ENCODE results near the gene OR2L5.

The OR2L5 gene

DNA sequence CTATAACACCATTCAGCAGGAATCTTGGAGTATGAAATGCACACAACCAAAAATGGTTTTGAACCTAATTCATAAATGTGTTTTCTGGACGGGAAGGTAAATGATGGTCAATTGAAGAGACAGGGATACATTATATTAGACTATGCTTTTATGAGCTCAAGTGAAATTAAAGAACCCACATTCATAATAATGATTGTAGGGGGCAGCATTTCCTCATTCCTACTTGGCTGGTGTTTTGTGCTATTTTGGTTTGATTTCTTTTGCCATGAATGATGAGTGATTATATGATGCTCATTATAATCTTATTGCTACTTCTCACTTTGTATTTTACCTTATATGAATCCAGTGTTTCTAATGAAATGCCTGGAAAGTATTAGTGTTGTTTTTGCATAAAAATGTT, 33.5 kb downstream of the OR2L5 start:
- Histone ChIP-seq H3K9ac (ENCODE audit: low read depth, low read length) (no peak overlapping the region), H3K9me3 (ENCODE audit: insufficient read depth, low read depth, low read length) (peaks cover 82% of the 10 kb centered on the region), H3K4me3 (ENCODE audit: low read length) (no peak overlapping the region; the same call in 1 of the 2 replicates), H3K36me3 (ENCODE audit: insufficient read depth, low read depth, low read length) (no peaks in the 10 kb centered on the region), H3K4me1 (ENCODE audit: insufficient read depth, low read length) (no peaks in the 10 kb centered on the region), H3K27ac (ENCODE audit: low read length) (no peak overlapping the region), H3K27me3 (ENCODE audit: insufficient read depth, low read length) (no peaks in the 10 kb centered on the region)

DNA sequence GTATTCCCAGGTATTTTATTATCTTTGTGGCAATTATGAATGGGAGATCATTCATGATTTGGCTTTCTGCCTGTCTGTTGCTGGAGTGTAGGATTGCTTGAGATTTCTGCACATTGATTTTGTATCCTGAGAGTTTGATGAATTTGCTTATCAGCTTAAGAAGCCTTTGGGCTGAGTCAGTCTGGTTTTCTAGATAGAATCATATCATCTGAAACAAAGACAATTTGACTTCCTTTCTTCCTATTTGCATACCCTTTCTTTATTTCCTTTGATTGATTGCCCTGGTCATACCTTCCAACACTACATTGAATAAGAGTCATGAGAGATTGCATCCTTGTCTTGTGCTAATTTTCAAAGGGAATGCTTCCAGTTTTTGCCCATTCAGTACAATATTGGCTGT, 41.2 kb downstream of the OR2L5 start:
- Histone ChIP-seq H3K9ac (ENCODE audit: low read depth, low read length) (no peak overlapping the region), H3K27me3 (ENCODE audit: insufficient read depth, low read length) (no peaks in the 10 kb centered on the region), H3K9me3 (ENCODE audit: insufficient read depth, low read depth, low read length) (peaks cover 82% of the 10 kb centered on the region), H3K4me1 (ENCODE audit: insufficient read depth, low read length) (no peaks in the 10 kb centered on the region), H3K36me3 (ENCODE audit: insufficient read depth, low read depth, low read length) (no peaks in the 10 kb centered on the region), H3K27ac (ENCODE audit: low read length) (no peak overlapping the region), H3K4me3 (ENCODE audit: low read length) (no peak overlapping the region)

DNA sequence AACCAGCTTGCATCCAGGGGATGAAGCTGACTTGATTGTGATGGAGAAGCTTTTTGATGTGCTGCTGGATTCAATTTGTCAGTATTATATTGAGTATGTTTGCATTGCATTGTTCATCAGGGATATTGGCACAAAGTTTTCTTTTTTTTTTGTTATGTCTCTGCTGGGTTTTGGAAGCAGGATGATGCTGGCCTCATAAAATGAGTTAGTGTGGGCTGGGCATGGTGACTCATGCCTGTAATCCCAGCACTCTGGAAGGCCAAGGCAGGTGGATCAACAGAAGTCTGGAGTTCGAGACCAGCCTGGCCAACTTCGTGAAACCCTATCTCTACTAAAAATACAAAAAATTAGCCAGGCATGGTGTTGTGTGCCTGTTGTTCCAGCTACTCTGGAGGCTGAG, 41.8 kb downstream of the OR2L5 start:
- Histone ChIP-seq H3K4me1 (ENCODE audit: insufficient read depth, low read length) (no peaks in the 10 kb centered on the region), H3K9me3 (ENCODE audit: insufficient read depth, low read depth, low read length) (peaks cover 82% of the 10 kb centered on the region), H3K9ac (ENCODE audit: low read depth, low read length) (no peak overlapping the region), H3K4me3 (ENCODE audit: low read length) (no peak overlapping the region), H3K36me3 (ENCODE audit: insufficient read depth, low read depth, low read length) (no peaks in the 10 kb centered on the region), H3K27ac (ENCODE audit: low read length) (no peak overlapping the region), H3K27me3 (ENCODE audit: insufficient read depth, low read length) (no peaks in the 10 kb centered on the region)

DNA sequence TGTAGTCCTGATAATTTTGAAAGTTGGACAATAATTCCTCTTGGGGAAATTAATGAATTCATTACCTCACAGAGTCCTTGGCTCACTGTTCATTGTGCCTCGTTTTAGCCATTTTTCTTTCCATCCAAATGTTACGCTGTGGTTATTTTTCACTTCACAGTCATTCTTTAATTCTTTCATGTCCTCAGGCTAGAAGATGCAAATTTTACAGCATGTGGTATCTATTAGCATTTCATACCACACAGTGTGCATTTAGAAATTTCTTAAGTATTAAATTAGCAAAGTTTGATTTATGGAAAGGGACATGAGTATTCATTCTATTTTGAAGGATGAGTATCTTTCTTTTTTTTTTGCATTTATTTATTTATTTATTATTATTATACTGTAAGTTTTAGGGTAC, 51.6 kb downstream of the OR2L5 start:
- H3K4me3 ChIP-seq (ENCODE audit: low read length), result no peak overlapping the region
- H3K36me3 ChIP-seq (ENCODE audit: insufficient read depth, low read depth, low read length), result no peaks in the 10 kb centered on the region
- no peaks in the 10 kb centered on the region for H3K27me3 ChIP-seq (ENCODE audit: insufficient read depth, low read length)

DNA sequence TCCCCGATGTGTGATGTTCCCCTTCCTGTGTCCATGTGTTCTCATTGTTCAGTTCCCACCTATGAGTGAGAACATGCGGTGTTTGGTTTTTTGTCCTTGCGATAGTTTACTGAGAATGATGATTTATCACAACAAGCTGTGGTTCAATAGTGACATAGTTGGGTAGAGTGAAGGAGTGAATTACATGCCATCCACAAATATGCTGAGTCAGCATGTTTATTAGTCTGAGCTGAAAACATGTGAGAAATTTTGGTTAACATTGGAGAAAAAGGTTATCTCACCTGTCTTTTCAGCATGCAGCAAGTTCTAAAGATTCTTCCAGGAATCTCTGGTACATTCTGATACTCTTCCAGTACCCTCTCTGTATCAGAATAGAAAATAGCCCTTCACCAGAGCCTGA, 52.1 kb downstream of the OR2L5 start:
- no peak overlapping the region for H3K9ac ChIP-seq (ENCODE audit: low read depth, low read length)
- H3K27ac ChIP-seq (ENCODE audit: low read length), result no peak overlapping the region
- H3K36me3 ChIP-seq (ENCODE audit: insufficient read depth, low read depth, low read length), result no peaks in the 10 kb centered on the region
- H3K27me3 ChIP-seq (ENCODE audit: insufficient read depth, low read length), result no peaks in the 10 kb centered on the region
- H3K9me3 ChIP-seq (ENCODE audit: insufficient read depth, low read depth, low read length), result peaks cover 61% of the 10 kb centered on the region
- no peak overlapping the region for H3K4me3 ChIP-seq (ENCODE audit: low read length)
- no peaks in the 10 kb centered on the region for H3K4me1 ChIP-seq (ENCODE audit: insufficient read depth, low read length)

More for the DNA sequence above, 51.6 kb downstream of the OR2L5 start:
- Histone ChIP-seq H3K4me1 (ENCODE audit: insufficient read depth, low read length) (no peaks in the 10 kb centered on the region), H3K9ac (ENCODE audit: low read depth, low read length) (no peak overlapping the region), H3K27ac (ENCODE audit: low read length) (no peak overlapping the region), H3K9me3 (ENCODE audit: insufficient read depth, low read depth, low read length) (peaks cover 66% of the 10 kb centered on the region)

Measured in iPS-20b (cell line).